Mesenchymal stem cell (in vitro differentiated cells and primary cell): ENCODE results near the gene VNN1.

Source experiments
- DNase-seq: peaks from one replicate; pipeline ENCODE4 v3.0.0-alpha.2; 2013
- H2AFZ ChIP-seq: one replicate; pipeline ENCODE4 v1.6.1; 2013; ENCODE audit warnings: low read depth, mild to moderate bottlenecking, control low read depth, inconsistent platforms, low read length, moderate library complexity
- H2AK5ac ChIP-seq: 2 replicates; pipeline ENCODE4 v1.6.1; 2013; ENCODE audit warnings: low read length, moderate library complexity, mild to moderate bottlenecking, inconsistent platforms; ENCODE audit not compliant: severe bottlenecking
- H2BK120ac ChIP-seq: one replicate; pipeline ENCODE4 v1.6.1; 2013; ENCODE audit warnings: low read depth, mild to moderate bottlenecking, inconsistent platforms, low read length, moderate library complexity
- H2BK12ac ChIP-seq, 2 experiments: one replicate each; pipeline ENCODE4 v1.6.1; 2013; ENCODE audit warnings: inconsistent platforms in 2 of 2, low read length in 2 of 2, mild to moderate bottlenecking in 2 of 2, moderate library complexity in 2 of 2, control low read depth in 1 of 2
- H2BK15ac ChIP-seq: one replicate; pipeline ENCODE4 v1.6.1; 2013; ENCODE audit warnings: mild to moderate bottlenecking, low read depth, inconsistent platforms; ENCODE audit not compliant: poor library complexity, severe bottlenecking
- H2BK5ac ChIP-seq: 2 replicates; pipeline ENCODE4 v1.6.1; 2013; ENCODE audit warnings: low read depth, mild to moderate bottlenecking, low read length, control low read depth, inconsistent platforms; ENCODE audit not compliant: poor library complexity, severe bottlenecking
- H3K14ac ChIP-seq, 2 experiments: one replicate each; pipeline ENCODE4 v1.6.1; 2013; ENCODE audit warnings: inconsistent platforms in 2 of 2, low read length in 2 of 2, control low read depth in 1 of 2, mild to moderate bottlenecking in 1 of 2, moderate library complexity in 1 of 2
- H3K18ac ChIP-seq, 2 experiments: one replicate each; pipeline ENCODE4 v1.6.1; 2013; ENCODE audit warnings: inconsistent platforms in 2 of 2, low read length in 2 of 2, control low read depth in 1 of 2, low read depth in 1 of 2, mild to moderate bottlenecking in 1 of 2
- H3K23ac ChIP-seq, 2 experiments: one replicate each; pipeline ENCODE4 v1.6.1; 2013; ENCODE audit warnings: inconsistent platforms in 2 of 2, low read length in 2 of 2, mild to moderate bottlenecking in 2 of 2, moderate library complexity in 2 of 2, control low read depth in 1 of 2
- H3K27ac ChIP-seq: 2 replicates; pipeline ENCODE4 v1.5.1; 2013; ENCODE audit warnings: mild to moderate bottlenecking, moderate library complexity, low read length, control low read depth, inconsistent platforms; ENCODE audit not compliant: poor library complexity, severe bottlenecking
- H3K27me3 ChIP-seq, 2 experiments: 2 replicates each; pipeline versions ENCODE4 v1.6.1 to v1.7.0; 2013; ENCODE audit warnings: low read length in 2 of 2, mild to moderate bottlenecking in 2 of 2, moderate library complexity in 2 of 2, control low read depth in 1 of 2, inconsistent platforms in 1 of 2; ENCODE audit not compliant: control insufficient read depth in 1 of 2, insufficient read depth in 1 of 2
- H3K36me3 ChIP-seq, 2 experiments: 2 replicates each; pipeline versions ENCODE4 v1.6.1 to v1.7.0; 2013; ENCODE audit warnings: low read length in 2 of 2, control low read depth in 1 of 2, inconsistent platforms in 1 of 2, low read depth in 1 of 2, mild to moderate bottlenecking in 1 of 2; ENCODE audit not compliant: insufficient read depth in 2 of 2, control insufficient read depth in 1 of 2
- H3K4ac ChIP-seq, 2 experiments: one replicate each; pipeline ENCODE4 v1.6.1; 2013; ENCODE audit warnings: inconsistent platforms in 2 of 2, low read length in 2 of 2, mild to moderate bottlenecking in 2 of 2, moderate library complexity in 2 of 2, control low read depth in 1 of 2, low read depth in 1 of 2
- H3K4me1 ChIP-seq: 2 replicates; pipeline ENCODE4 v1.6.1; 2013; ENCODE audit warnings: low read depth, low read length, control low read depth; ENCODE audit not compliant: control insufficient read depth, insufficient read depth
- H3K4me2 ChIP-seq: 2 replicates; pipeline ENCODE4 v1.6.1; 2013; ENCODE audit warnings: low read length, mild to moderate bottlenecking, inconsistent platforms; ENCODE audit not compliant: poor library complexity, severe bottlenecking
- H3K4me3 ChIP-seq, 2 experiments: 2 replicates each; pipeline versions ENCODE4 v1.5.1 to v1.7.0; 2013; ENCODE audit warnings: low read length in 2 of 2, mild to moderate bottlenecking in 2 of 2, control low read depth in 1 of 2, low read depth in 1 of 2; ENCODE audit not compliant: insufficient read depth in 1 of 2
- H3K79me1 ChIP-seq: replicated peaks from 2 replicates; pipeline ENCODE4 v1.6.1; 2013; ENCODE audit warnings: mild to moderate bottlenecking, control low read depth, low read length, inconsistent platforms; ENCODE audit not compliant: poor library complexity, severe bottlenecking
- H3K9ac ChIP-seq: 2 replicates; pipeline ENCODE4 v1.7.0; 2013; ENCODE audit warnings: mild to moderate bottlenecking, low read length, moderate library complexity
- H3K9me3 ChIP-seq: 2 replicates; pipeline ENCODE4 v1.7.0; 2013; ENCODE audit warnings: mild to moderate bottlenecking, low read length; ENCODE audit not compliant: control insufficient read depth
- H4K8ac ChIP-seq: one replicate; pipeline ENCODE4 v1.6.1; 2013; ENCODE audit warnings: inconsistent platforms, mild to moderate bottlenecking, low read length, moderate library complexity
- H4K91ac ChIP-seq: one replicate; pipeline ENCODE4 v1.6.1; 2013; ENCODE audit warnings: mild to moderate bottlenecking, low read length, inconsistent platforms
- WGBS: methylation state at CpG from one replicate; pipeline ENCODE4 v1.1.7; 2013; ENCODE audit warnings: mixed read lengths; 5-methylcytosine and 5-hydroxymethylcytosine counted together

VNN1 gene

DNA sequence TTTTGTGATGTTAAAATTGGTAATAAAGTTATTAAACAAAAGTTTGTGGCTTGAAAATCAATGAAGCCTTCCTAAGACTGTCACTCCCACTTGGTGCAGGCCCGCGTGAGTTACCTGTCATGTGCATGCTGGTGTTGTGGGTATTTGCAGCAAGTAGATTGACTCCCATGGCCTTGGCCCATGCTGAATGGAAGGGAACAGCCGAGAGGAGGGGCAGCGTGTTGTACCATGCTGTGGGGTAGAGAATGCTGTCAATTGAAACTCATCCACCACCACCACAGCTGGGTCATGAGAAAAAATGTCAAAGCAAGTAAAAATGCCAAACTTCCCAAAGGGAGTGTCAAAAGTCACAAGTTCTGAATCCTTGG is 12.7 kb upstream of the VNN1 start:
- DNase-seq: no peak
- WGBS: 98% methylated on average over 4 of the region's 4 CpGs
- no peak overlapping the region for H3K18ac ChIP-seq

DNA sequence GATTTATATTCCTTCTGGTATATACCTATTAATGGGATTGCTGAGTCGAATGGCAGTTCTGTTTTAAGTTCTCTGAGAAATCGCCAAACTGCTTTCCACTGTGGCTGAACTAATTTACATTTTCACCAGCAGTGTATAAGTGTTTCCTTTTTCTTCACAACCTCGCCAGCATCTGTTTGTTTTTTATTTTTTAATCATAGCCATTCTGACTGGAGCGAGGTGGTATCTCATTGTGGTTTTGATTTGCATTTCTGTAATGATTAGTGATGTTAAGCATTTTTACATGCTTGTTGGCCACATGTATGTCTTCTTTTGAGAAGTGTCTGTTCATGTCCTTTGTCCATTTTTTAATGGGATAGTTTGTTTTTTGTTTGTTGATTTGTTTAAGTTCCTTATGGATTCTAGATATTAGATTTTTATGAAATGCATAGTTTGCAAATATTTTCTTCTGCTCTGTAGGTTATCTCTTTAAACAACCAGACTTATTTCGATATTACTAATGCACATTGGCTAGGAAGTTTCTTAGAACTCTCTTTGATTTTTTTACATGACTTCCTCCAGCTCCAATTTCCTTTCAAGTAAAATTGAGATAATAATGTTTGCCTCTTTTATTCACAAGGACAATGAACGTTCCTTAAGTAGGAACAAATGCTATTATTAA is 12.2 kb upstream of the VNN1 start:
- H4K91ac ChIP-seq: no peak overlapping the region
- H3K4ac ChIP-seq: no peak overlapping the region
- H3K79me1 ChIP-seq: no peaks in the 10 kb centered on the region
- no peak overlapping the region for H2AFZ ChIP-seq
- DNase-seq: no peak
- no peak overlapping the region for H2BK12ac ChIP-seq
- H3K23ac ChIP-seq: no peak overlapping the region
- no peaks in the 10 kb centered on the region for H3K27me3 ChIP-seq
- H2BK120ac ChIP-seq: no peak overlapping the region
- H4K8ac ChIP-seq: no peak overlapping the region
- 89% methylated on average over 4 of the region's 6 CpGs for WGBS
- H2BK15ac ChIP-seq: no peak overlapping the region
- no peaks in the 10 kb centered on the region for H3K36me3 ChIP-seq
- H2BK5ac ChIP-seq: no peak overlapping the region
- H3K4me3 ChIP-seq: no peak overlapping the region
- no peak overlapping the region for H3K9ac ChIP-seq
- no peak overlapping the region for H3K18ac ChIP-seq
- H2AK5ac ChIP-seq: no peak overlapping the region
- no peaks in the 10 kb centered on the region for H3K4me1 ChIP-seq
- no peak overlapping the region for H3K4me2 ChIP-seq
- H3K14ac ChIP-seq: no peak overlapping the region
- H3K27ac ChIP-seq: no peak overlapping the region
- no peaks in the 10 kb centered on the region for H3K9me3 ChIP-seq

More for the DNA sequence above, 12.7 kb upstream of the VNN1 start:
- peak overlapping the region; percentile 83 for H4K91ac ChIP-seq
- H2BK15ac ChIP-seq: peak overlapping the region; percentile 80
- H3K9me3 ChIP-seq: no peaks in the 10 kb centered on the region
- no peak overlapping the region for H3K23ac ChIP-seq
- no peaks in the 10 kb centered on the region for H3K79me1 ChIP-seq
- no peak overlapping the region for H3K9ac ChIP-seq
- H2BK120ac ChIP-seq: no peak overlapping the region
- no peak overlapping the region for H3K4me3 ChIP-seq
- no peak overlapping the region for H3K4me2 ChIP-seq
- no peaks in the 10 kb centered on the region for H3K36me3 ChIP-seq
- H2AK5ac ChIP-seq: no peak overlapping the region
- H3K27me3 ChIP-seq: no peaks in the 10 kb centered on the region
- H2AFZ ChIP-seq: no peak overlapping the region
- H3K27ac ChIP-seq: no peak overlapping the region
- H3K4ac ChIP-seq: peak overlapping the region in 1 of 2 experiments; percentile 2
- H3K14ac ChIP-seq: no peak overlapping the region
- peak overlapping the region; percentile 3 to 66 for H2BK12ac ChIP-seq
- H2BK5ac ChIP-seq: no peak overlapping the region
- H3K4me1 ChIP-seq: no peaks in the 10 kb centered on the region
- no peak overlapping the region for H4K8ac ChIP-seq

DNA sequence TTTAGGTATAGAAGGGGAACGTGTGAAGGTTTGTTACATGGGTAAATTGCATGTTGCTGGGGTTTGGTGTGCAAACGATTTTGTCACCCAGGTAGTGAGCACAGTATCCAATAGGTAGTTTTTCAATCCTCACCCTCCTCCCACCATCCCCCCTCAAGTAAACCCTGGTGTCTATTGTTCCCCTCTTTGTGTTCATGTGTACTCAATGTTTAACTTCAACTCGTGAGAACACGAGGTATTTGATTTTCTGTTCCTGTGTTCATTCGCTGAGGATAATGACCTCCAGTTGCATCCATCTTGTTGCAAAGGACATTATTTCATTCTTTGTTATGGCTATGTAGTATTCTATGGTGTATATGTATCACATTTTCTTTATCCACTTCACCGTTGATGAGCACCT is 11.6 kb upstream of the VNN1 start:
- Histone ChIP-seq H4K91ac (no peak overlapping the region), H3K4me3 (no peak overlapping the region), H2AFZ (no peak overlapping the region), H3K27ac (no peak overlapping the region), H3K4me1 (no peaks in the 10 kb centered on the region), H3K27me3 (no peaks in the 10 kb centered on the region), H3K79me1 (no peaks in the 10 kb centered on the region), H3K18ac (no peak overlapping the region), H3K9me3 (no peaks in the 10 kb centered on the region), H2BK12ac (no peak overlapping the region), H4K8ac (no peak overlapping the region), H2BK5ac (no peak overlapping the region), H3K4me2 (no peak overlapping the region), H3K23ac (no peak overlapping the region), H3K4ac (no peak overlapping the region), H2AK5ac (no peak overlapping the region), H3K9ac (no peak overlapping the region), H3K36me3 (no peaks in the 10 kb centered on the region), H2BK120ac (no peak overlapping the region), H3K14ac (no peak overlapping the region), H2BK15ac (no peak overlapping the region)
- WGBS: 98% methylated on average over 6 of the region's 6 CpGs
- no peak for DNase-seq

DNA sequence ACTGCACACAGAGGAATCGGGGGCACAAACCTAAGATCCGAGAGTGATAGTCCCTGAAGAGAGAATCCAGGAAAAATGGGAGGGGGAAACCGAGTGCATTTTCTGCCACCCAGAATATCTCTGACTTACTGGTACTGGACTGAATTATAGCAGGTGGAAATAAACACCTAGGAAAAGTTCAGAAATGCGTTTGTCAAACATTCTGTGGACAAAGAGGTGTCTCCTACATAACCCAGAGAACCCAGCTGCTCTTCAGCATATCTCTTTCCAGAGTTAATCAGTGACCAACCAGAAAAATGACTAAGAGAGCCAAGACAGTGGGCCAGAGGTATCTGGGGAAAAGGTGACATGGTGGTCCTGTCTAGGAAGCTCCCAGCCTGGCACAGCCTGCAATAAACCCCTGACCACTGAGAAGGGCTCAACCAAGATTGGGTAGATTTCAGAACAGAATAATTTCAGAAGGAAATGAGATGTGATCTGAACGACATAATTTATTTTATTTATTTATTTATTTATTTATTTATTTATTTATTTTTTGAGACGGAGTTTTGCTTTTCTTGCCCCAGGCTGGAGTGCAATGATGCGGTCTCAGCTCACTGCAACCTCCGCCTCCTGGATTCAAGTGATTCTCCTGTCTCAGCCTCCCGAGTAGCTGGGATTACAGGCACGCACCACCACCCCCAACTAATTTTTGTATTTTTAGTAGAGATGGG is 6.0 kb upstream of the VNN1 start:
- WGBS: 96% methylated on average over 5 of the region's 10 CpGs
- Histone ChIP-seq H3K4ac (no peak overlapping the region), H2BK120ac (no peak overlapping the region), H2AFZ (no peak overlapping the region), H3K36me3 (no peaks in the 10 kb centered on the region), H3K27me3 (no peaks in the 10 kb centered on the region), H3K18ac (no peak overlapping the region), H3K9ac (no peak overlapping the region), H2BK5ac (no peak overlapping the region), H3K4me2 (no peak overlapping the region), H3K27ac (no peak overlapping the region), H3K9me3 (no peaks in the 10 kb centered on the region), H2AK5ac (no peak overlapping the region), H2BK12ac (no peak overlapping the region), H3K79me1 (no peaks in the 10 kb centered on the region), H4K8ac (no peak overlapping the region), H3K4me1 (peaks cover 5% of the 10 kb centered on the region), H2BK15ac (no peak overlapping the region), H4K91ac (no peak overlapping the region), H3K4me3 (no peak overlapping the region), H3K14ac (no peak overlapping the region), H3K23ac (no peak overlapping the region)
- no peak for DNase-seq
